A549 (cell line): ENCODE measurements around the gene KRT33B. TPM values are rescaled to one million over a fixed set of nuclear protein-coding genes. Genes with fewer than 3 reads are reported as not detected.

Experiments used
- ATAC-seq, 2 experiments: fragments of 200-7000 bp in 1 of 2; fragments of >200 bp in 1 of 2; cut with Nextera tagmentation in 1 of 2; cut with Tn5 transposase in 1 of 2; 3 replicates each; pipeline versions ENCODE4 v1.8.0 to v1.9.1; 2018 to 2020; ENCODE audit warnings: mild to moderate bottlenecking in 1 of 2, moderate library complexity in 1 of 2
- CTCF ChIA-PET: fragments of 300-600 bp; sonication (Branson Sonifier 250); formaldehyde crosslinking; extraction: SDS; loops from one replicate; lab custom pipeline; 2021; ENCODE audit warnings: antibody characterized with exemption, inconsistent platforms; lab: Yijun Ruan, JAX
- POLR2A ChIA-PET: fragments of 350-600 bp; formaldehyde crosslinking; extraction: SDS; loops from one replicate; lab custom pipeline; 2021; ENCODE audit warnings: antibody characterized with exemption, inconsistent platforms; lab: Yijun Ruan, JAX
- DNase-seq, 2 experiments: peaks; one replicate each; pipeline versions ENCODE4 v3.0.0 to v3.0.0-alpha.2; 2011 to 2016; ENCODE audit warnings: low read depth in 1 of 2, low spot score in 1 of 2
- FAIRE-seq: peaks from 2 replicates; lab custom pipeline; 2011; peaks lifted over from hg19 to GRCh38; lab: Jason Lieb, UNC
- H3K27ac ChIP-seq, 2 experiments: fragments of >200 bp; sonication (Bioruptor Twin); formaldehyde crosslinking; 3 replicates each; pipeline ENCODE4 v1.5.1; 2016 to 2017
- H3K4me1 ChIP-seq: fragments of >200 bp; sonication (Bioruptor Twin); formaldehyde crosslinking; 3 replicates; pipeline ENCODE4 v1.6.1; 2016
- H3K4me2 ChIP-seq: fragments of >200 bp; sonication (Bioruptor Twin); formaldehyde crosslinking; 3 replicates; pipeline ENCODE4 v1.6.1; 2016
- H3K4me3 ChIP-seq: fragments of >200 bp; sonication (Bioruptor Twin); formaldehyde crosslinking; 3 replicates; pipeline ENCODE4 v1.5.1; 2016
- H3K9me3 ChIP-seq: fragments of >200 bp; sonication (Bioruptor Twin); formaldehyde crosslinking; 3 replicates; pipeline ENCODE4 v1.6.1; 2016
- ATOH8 ChIP-seq: fragments of 250-450 bp; sonication (Bioruptor Pico); IDR thresholded peaks from 2 replicates; pipeline ENCODE4 v1.5.0; 2020; ENCODE audit warnings: low read depth, mild to moderate bottlenecking, moderate library complexity
- BHLHE40 ChIP-seq: IDR thresholded peaks from 2 replicates; pipeline ENCODE4 v1.6.1; 2012; ENCODE audit warnings: low read depth, low read length, inconsistent platforms
- CBX2 ChIP-seq: fragments of 200-600 bp; sonication (generic); IDR thresholded peaks from 2 replicates; pipeline ENCODE4 v1.6.1; 2016; ENCODE audit warnings: low read depth, mild to moderate bottlenecking, borderline replicate concordance
- CBX8 ChIP-seq: fragments of 200-600 bp; sonication (generic); IDR thresholded peaks from 2 replicates; pipeline ENCODE4 v1.6.1; 2016
- CHD4 ChIP-seq: fragments of 200-600 bp; sonication (generic); IDR thresholded peaks from 2 replicates; pipeline ENCODE4 v1.6.1; 2016; ENCODE audit warnings: antibody characterized with exemption, mild to moderate bottlenecking, borderline replicate concordance
- EHF ChIP-seq: fragments of 250-450 bp; sonication (Bioruptor Pico); IDR thresholded peaks from 2 replicates; pipeline ENCODE4 v1.5.0; 2020; ENCODE audit warnings: mild to moderate bottlenecking
- EHMT2 ChIP-seq: fragments of 200-600 bp; sonication (generic); IDR thresholded peaks from 2 replicates; pipeline ENCODE4 v1.6.1; 2016; ENCODE audit warnings: antibody characterized with exemption, low read depth, mild to moderate bottlenecking, moderate library complexity
- ELK1 ChIP-seq: fragments of 150-350 bp; IDR thresholded peaks from 2 replicates; pipeline ENCODE4 v1.6.1; 2014; ENCODE audit warnings: low read depth, mild to moderate bottlenecking, low read length
- EP300 ChIP-seq, 2 experiments: fragments of >200 bp; sonication (Bioruptor Twin); formaldehyde crosslinking; IDR thresholded peaks; 2 replicates in 1 of 2; 3 replicates in 1 of 2; pipeline ENCODE4 v1.6.1; 2016 to 2017
- ESRRA ChIP-seq: fragments of 150-350 bp; IDR thresholded peaks from 2 replicates; pipeline ENCODE4 v1.6.1; 2014; ENCODE audit warnings: mild to moderate bottlenecking, low read length, borderline replicate concordance
- FOSL2 ChIP-seq, 2 experiments: fragments of 450-650 bp in 1 of 2; fragments of >200 bp in 1 of 2; sonication (Bioruptor Twin) in 1 of 2; formaldehyde crosslinking; IDR thresholded peaks; 2 replicates each; pipeline versions ENCODE4 v1.5.0 to v1.6.1; 2016 to 2020; ENCODE audit warnings: mild to moderate bottlenecking in 1 of 2, moderate library complexity in 1 of 2
- FOXS1 ChIP-seq: fragments of 250-450 bp; sonication (Bioruptor Pico); IDR thresholded peaks from 2 replicates; pipeline ENCODE4 v1.5.0; 2020; ENCODE audit warnings: mild to moderate bottlenecking, moderate library complexity
- GATA3 ChIP-seq: IDR thresholded peaks from 2 replicates; pipeline ENCODE4 v1.6.1; 2012; ENCODE audit warnings: borderline replicate concordance
- HOXA7 ChIP-seq: fragments of 250-450 bp; sonication (Bioruptor Pico); IDR thresholded peaks from 2 replicates; pipeline ENCODE4 v1.5.0; 2020; ENCODE audit warnings: mild to moderate bottlenecking, moderate library complexity
- HOXB5 ChIP-seq: fragments of 250-450 bp; sonication (Bioruptor Pico); IDR thresholded peaks from 2 replicates; pipeline ENCODE4 v1.5.0; 2020; ENCODE audit warnings: mild to moderate bottlenecking, moderate library complexity
- MYC ChIP-seq: IDR thresholded peaks from 2 replicates; pipeline ENCODE4 v1.6.1; 2012; ENCODE audit warnings: mild to moderate bottlenecking, inconsistent platforms, low read length, improper control_type of control experiment, borderline replicate concordance
- NPAS2 ChIP-seq: fragments of 250-450 bp; sonication (Bioruptor Pico); IDR thresholded peaks from 2 replicates; pipeline ENCODE4 v1.8.0; 2022; ENCODE audit warnings: mild to moderate bottlenecking, moderate library complexity, borderline replicate concordance
- PBX3 ChIP-seq: IDR thresholded peaks from 2 replicates; pipeline ENCODE4 v1.6.1; 2012
- PHF8 ChIP-seq: fragments of 200-600 bp; sonication (generic); IDR thresholded peaks from 2 replicates; pipeline ENCODE4 v1.6.1; 2016; ENCODE audit warnings: low read depth, mild to moderate bottlenecking, antibody characterized with exemption, moderate library complexity, borderline replicate concordance
- POLR2A ChIP-seq: IDR thresholded peaks from 2 replicates; pipeline ENCODE4 v1.6.1; 2012; ENCODE audit warnings: mild to moderate bottlenecking, low read length
- POLR2AphosphoS2 ChIP-seq: conservative IDR thresholded peaks from 2 replicates; pipeline ENCODE4 v1.6.1; 2012; ENCODE audit warnings: low read length, improper control_type of control experiment, inconsistent platforms
- RCOR1 ChIP-seq: fragments of 150-350 bp; IDR thresholded peaks from 2 replicates; pipeline ENCODE4 v1.6.1; 2014; ENCODE audit warnings: antibody characterized with exemption, low read length, low read depth
- REST ChIP-seq: fragments of 200-600 bp; sonication (generic); IDR thresholded peaks from 2 replicates; pipeline ENCODE4 v1.6.1; 2016; ENCODE audit warnings: antibody characterized with exemption, mild to moderate bottlenecking, moderate library complexity
- RNF2 ChIP-seq: fragments of 200-600 bp; sonication (generic); IDR thresholded peaks from 2 replicates; pipeline ENCODE4 v1.6.1; 2016; ENCODE audit warnings: low read depth, mild to moderate bottlenecking, antibody characterized with exemption, moderate library complexity, borderline replicate concordance
- TFCP2L1 ChIP-seq: fragments of 250-450 bp; sonication (Bioruptor Pico); IDR thresholded peaks from 2 replicates; pipeline ENCODE4 v1.5.0; 2021; ENCODE audit warnings: mild to moderate bottlenecking
- TP53 ChIP-seq: fragments of 250-450 bp; sonication (Bioruptor Pico); IDR thresholded peaks from 2 replicates; pipeline ENCODE4 v1.5.0; 2021; ENCODE audit warnings: mild to moderate bottlenecking, moderate library complexity
- ZFP36 ChIP-seq: fragments of 450-650 bp; IDR thresholded peaks from 2 replicates; pipeline ENCODE4 v1.6.1; 2014; ENCODE audit warnings: borderline replicate concordance; ENCODE audit not compliant: partially characterized antibody
- ZNF302 ChIP-seq: fragments of 250-450 bp; sonication (Bioruptor Pico); IDR thresholded peaks from 2 replicates; pipeline ENCODE4 v1.9.0; 2021; ENCODE audit warnings: inconsistent platforms, mild to moderate bottlenecking, moderate library complexity
- ZSCAN20 ChIP-seq: fragments of 250-450 bp; sonication (Bioruptor Pico); IDR thresholded peaks from 2 replicates; pipeline ENCODE4 v1.8.0; 2022; ENCODE audit warnings: mild to moderate bottlenecking, moderate library complexity
- WGBS: methylation state at CpG from one replicate; pipeline ENCODE4 v1.1.6; 2017; ENCODE audit errors: missing lambda C conversion rate; 5-methylcytosine and 5-hydroxymethylcytosine counted together
- polyA plus RNA-seq, 4 experiments: library from polyadenylated mRNA; depleted of rRNA in 3 of 4; stranded (reverse); fragments of >200 nt; fragmentation: RNase III in 1 of 4; extraction: RNeasy Plus Mini Kit Qiagen cat#74134 plus additional on column Dnase treatment in 1 of 4; gene quantifications; 2 replicates in 3 of 4; 3 replicates in 1 of 4; pipeline ENCODE4 v1.2.3, GENCODE V29; 2011 to 2017
- TF ChIP-seq, protein P1 (sequence below): fragments of >200 bp; sonication (Bioruptor Twin); formaldehyde crosslinking; IDR thresholded peaks from 3 replicates; pipeline ENCODE4 v1.6.1; 2016

KRT33B gene
- polyA plus RNA-seq, 2 of the 4 experiments (the other 2 are of a cell fraction): 0.05 TPM; not detected in 1

GRCh38 chr17:41377546-41377945 lies 7.9 kb upstream of the KRT33B start:
- POLR2A ChIA-PET: no interaction called here
- ATAC-seq (no peak), DNase-seq (no peak), FAIRE-seq (no peak)
- WGBS: 24% methylated on average over 2 of the region's 2 CpGs
- Histone ChIP-seq H3K4me3 (no peak overlapping the region), H3K27ac (no peak overlapping the region), H3K9me3 (peaks cover 7% of the 10 kb centered on the region; the same call in 1 of the 3 replicates), H3K4me2 (no peak overlapping the region), H3K4me1 (peaks cover 10% of the 10 kb centered on the region)
- TF ChIP-seq HOXA7 (no peak), HOXB5 (CRISPR knock-in tag) (no peak), TFCP2L1 (no peak), CHD4 (no peak), ZSCAN20 (CRISPR knock-in tag) (no peak), RCOR1 (no peak), FOXS1 (CRISPR knock-in tag) (no peak), REST (no peak), EHMT2 (no peak), CBX8 (no peak), ELK1 (no peak), RNF2 (no peak), ATOH8 (no peak), POLR2AphosphoS2 (no peak), NPAS2 (CRISPR knock-in tag) (no peak), FOSL2 (IDR thresholded peaks at IDR 0.05) (no peak), FOSL2 (CRISPR knock-in tag; IDR thresholded peaks at IDR 0.05) (no peak), CBX2 (no peak)
- TF ChIP-seq, protein P1, sequence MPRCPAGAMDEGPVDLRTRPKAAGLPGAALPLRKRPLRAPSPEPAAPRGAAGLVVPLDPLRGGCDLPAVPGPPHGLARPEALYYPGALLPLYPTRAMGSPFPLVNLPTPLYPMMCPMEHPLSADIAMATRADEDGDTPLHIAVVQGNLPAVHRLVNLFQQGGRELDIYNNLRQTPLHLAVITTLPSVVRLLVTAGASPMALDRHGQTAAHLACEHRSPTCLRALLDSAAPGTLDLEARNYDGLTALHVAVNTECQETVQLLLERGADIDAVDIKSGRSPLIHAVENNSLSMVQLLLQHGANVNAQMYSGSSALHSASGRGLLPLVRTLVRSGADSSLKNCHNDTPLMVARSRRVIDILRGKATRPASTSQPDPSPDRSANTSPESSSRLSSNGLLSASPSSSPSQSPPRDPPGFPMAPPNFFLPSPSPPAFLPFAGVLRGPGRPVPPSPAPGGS: no peak
- CTCF ChIA-PET: interaction anchor here (0.7 to 2.4 kb wide), 4 partner anchors 10 to 172 kb away, joined by 3 to 12 read pairs (median 4); no protein-coding TSS in a partner anchor

GRCh38 chr17:41369023-41369422 lies 590 bp downstream of the KRT33B start:
- CTCF ChIA-PET: interaction anchor here (0.5 to 0.7 kb wide), 2 partner anchors 68 to 280 kb away, joined by 3 read pairs; no protein-coding TSS in a partner anchor
- 91% methylated on average over 2 of the region's 2 CpGs for WGBS
- TF ChIP-seq FOSL2 (IDR thresholded peaks at IDR 0.05): no peak
- TF ChIP-seq FOSL2 (CRISPR knock-in tag; IDR thresholded peaks at IDR 0.05): no peak
- no peak for TF ChIP-seq GATA3
- no peak for TF ChIP-seq ZNF302
- TF ChIP-seq TFCP2L1: no peak
- TF ChIP-seq TP53 (CRISPR knock-in tag): no peak
- TF ChIP-seq BHLHE40: no peak
- no peak for TF ChIP-seq ATOH8
- TF ChIP-seq POLR2A: no peak
- no peak for TF ChIP-seq EP300 (IDR thresholded peaks at IDR 0.05)
- no peak for TF ChIP-seq ESRRA
- TF ChIP-seq EHF (CRISPR knock-in tag): no peak
- TF ChIP-seq PBX3: no peak
- no peak for TF ChIP-seq MYC
- TF ChIP-seq PHF8: no peak
- TF ChIP-seq ZFP36: no peak
- TF ChIP-seq HOXB5 (CRISPR knock-in tag): no peak
- TF ChIP-seq CBX8: no peak
- TF ChIP-seq ZSCAN20 (CRISPR knock-in tag): no peak

More at GRCh38 chr17:41369023-41369422, 590 bp downstream of the KRT33B start:
- Histone ChIP-seq H3K4me2 (no peak overlapping the region), H3K27ac (no peak overlapping the region), H3K4me3 (no peak overlapping the region), H3K4me1 (no peaks in the 10 kb centered on the region), H3K9me3 (peaks cover 4% of the 10 kb centered on the region; the same call in 1 of the 3 replicates)
- FAIRE-seq (no peak), DNase-seq (no peak), ATAC-seq (no peak)
- POLR2A ChIA-PET: no interaction called here
